OCI-LY1 (cell line): ENCODE results near the gene CLSTN2.

Experiments
- CTCF ChIP-seq: fragments of 200-600 bp; sonication (generic), shearing (Covaris generic); IDR thresholded peaks from 2 replicates; pipeline ENCODE4 v1.5.1; 2017; ENCODE audit warnings: mild to moderate bottlenecking, antibody characterized with exemption, low read length, moderate library complexity, mixed read lengths
- EZH2 ChIP-seq: fragments of 200-600 bp; sonication (generic), shearing (Covaris generic); IDR thresholded peaks from 2 replicates; pipeline ENCODE4 v1.8.0; 2017; ENCODE audit warnings: borderline replicate concordance, mixed run types, mild to moderate bottlenecking, antibody characterized with exemption, low read length, moderate library complexity, mixed read lengths

DNA sequence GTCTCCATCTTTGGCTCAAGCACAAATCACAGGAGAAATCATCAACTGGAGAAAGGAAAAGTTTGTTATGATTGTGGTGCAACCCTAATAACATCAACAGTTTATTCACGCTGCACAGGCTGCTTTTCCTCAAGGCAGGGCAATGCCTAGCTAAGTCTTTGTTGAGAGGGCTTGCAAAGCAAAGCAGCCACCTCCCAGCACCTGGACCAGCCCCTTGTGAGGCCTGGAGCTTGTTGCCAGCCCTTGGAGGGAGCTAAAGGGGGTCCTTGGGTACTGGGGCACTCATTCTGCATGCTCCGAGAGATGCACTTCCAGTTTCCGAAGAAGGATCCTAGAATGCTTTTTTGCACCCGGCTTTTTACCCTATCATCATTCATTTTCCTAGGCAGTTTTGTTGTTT, 288.2 kb downstream of the CLSTN2 start:
- TF ChIP-seq CTCF (no peak), EZH2 (no peak)
